DMS153 (cell line): ENCODE data around the gene TBX10.
"Not testable (repeated sequence)": the region's sequence is repeated elsewhere in the genome, so short reads cannot be mapped to it uniquely, and the experiment has no call there.

Experiments used
- DNase-seq: peaks from one replicate; lab custom pipeline; 2025; lab: John Stamatoyannopoulos, UW

The TBX10 gene

DNA sequence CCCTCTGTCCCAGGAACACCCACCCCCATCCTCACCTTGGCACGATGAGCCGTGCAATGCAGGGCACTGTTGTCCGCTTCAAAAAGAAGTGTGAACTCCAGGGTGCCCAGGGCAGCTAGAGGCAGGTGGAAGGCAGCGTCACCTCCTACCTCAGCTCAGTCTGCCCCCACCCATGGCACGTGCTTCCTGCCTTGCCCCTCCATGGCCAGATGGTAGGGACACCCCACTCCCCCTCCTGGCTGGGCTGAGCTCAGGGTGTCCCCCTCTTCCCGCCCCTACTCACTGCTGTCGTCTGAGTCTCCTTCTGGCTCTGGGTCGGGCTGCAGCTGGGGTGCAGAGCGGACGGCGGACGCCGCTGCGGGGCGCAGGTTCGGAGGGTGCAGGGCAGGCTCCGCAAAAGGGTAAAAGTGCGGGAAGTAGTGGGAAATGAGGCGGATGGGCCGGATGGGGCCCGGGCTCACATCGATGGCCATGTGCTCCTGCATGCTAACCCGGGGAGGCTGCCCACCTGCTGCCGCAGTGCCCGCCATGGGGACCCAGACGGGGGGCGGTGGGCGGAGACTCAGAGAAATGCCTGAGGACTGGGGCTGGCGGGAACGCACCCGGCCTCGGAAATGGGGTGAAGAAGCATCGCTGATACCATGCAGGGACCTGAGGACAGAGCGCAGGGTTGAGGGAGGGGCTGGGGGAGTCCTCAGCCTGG lies 23.7 kb downstream of the TBX10 start:
- DNase-seq: no peak

DNA sequence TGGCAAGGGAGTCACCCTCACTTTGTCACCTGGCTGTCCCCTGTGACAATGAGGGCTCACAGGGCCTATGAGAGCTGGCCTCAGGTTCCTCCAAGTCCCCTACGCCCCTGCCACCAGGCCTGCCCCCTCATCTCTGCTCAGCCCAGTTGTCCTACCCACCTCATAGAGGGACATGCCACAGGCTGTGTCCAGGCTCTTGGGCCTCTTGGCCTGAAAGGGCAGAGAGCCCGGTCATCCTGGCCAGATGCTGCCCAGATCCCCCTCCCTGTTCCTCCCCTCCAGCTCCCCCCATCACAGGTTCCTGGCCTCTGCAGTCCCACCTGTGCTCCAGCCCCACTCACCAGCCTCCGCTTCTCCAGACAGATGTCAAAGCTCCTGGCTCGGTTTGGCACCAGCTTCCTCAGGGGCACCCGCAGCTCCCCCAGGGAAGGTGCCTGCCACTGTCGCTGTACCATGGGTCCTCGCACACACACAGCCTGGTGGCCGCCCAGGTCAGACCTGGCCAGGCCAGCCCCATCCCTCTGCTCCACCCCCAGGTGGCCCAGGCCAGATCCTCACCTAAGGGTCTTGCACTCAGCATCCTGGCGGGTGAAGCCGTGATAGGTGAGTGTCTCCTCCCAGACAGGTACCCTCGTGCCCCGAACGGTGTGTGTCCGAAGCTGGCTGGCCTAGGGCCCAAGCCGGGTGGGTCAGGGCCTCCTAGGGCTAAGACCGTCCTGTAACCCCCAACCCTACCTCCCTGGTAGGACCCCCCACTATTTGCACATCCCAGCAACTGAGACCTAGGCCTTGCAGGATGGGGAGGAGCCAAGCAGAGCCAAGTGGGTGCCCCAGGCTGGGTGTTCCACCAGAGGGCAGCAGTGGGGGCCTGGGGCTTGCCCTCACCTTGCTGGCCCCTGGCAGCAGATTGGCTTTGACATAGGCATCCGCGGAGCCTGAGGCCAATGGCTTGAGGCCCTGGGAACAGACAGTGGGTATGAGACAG lies 24.5 kb downstream of the TBX10 start:
- DNase-seq: peak; percentile 60

- DNase-seq: no peak
Observed at GRCh38 chr11:67613960-67614715, 25.4 kb downstream of the TBX10 start.

GRCh38 chr11:67613313-67613959 lies 26.1 kb downstream of the TBX10 start:
- DNase-seq: no peak

DNA sequence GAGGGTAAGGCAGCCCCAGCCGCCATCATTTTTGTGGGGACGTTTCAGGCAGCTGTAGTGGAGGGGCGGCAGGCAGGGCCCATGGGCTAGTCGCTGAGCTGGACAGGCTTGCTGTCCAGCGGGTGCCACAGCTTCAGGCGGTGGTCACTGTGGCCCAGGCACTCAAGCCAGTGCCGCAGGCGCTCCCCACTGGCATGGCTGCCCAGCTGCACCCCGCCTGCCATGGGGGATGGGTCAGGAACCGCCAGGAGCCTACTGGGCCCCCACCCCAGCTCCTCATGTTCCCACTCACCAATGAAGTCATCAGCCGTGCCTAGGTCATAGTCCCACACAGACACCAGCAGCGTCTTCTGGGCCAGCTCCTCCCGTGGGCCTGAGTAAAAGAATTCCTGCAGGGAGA lies 26.8 kb downstream of the TBX10 start:
- DNase-seq: no peak

DNA sequence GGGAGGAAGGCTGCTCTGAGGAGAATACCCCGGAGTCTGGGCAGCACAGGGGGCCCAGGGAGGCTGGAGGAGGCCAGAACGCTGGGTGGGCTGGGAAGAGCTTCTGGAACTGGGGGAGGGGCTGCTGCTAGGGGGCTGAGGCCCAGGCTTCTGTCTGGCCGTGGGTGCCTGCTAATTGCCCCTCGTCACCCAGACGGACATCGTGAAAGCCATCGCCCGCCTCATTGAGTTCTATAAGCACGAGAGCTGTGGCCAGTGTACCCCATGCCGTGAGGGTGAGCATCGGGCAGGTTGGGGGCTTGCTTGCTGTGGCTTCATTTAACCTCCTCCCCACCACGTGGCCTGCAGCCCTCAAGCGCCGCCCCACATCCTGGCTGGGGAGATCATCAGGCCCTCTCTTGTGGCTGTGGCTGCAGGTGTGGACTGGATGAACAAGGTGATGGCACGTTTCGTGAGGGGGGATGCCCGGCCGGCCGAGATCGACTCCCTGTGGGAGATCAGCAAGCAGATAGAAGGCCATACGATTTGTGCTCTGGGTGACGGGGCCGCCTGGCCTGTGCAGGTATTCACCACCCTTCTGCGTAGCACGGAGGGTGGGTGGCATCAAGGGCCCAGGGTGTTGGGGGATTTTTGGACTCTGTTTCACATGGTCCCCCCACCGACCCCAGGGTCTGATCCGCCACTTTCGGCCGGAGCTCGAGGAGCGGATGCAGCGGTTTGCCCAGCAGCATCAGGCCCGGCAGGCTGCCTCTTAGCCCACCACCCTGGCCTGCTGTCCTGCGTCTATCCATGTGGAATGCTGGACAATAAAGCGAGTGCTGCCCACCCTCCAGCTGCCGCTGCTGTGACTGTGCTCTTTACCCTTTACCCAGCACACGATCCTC lies 27.6 kb downstream of the TBX10 start:
- DNase-seq: no peak

GRCh38 chr11:67611165-67611564 lies 28.4 kb downstream of the TBX10 start:
- no peak for DNase-seq

GRCh38 chr11:67610302-67610868 lies 29.2 kb downstream of the TBX10 start:
- no peak for DNase-seq

DNA sequence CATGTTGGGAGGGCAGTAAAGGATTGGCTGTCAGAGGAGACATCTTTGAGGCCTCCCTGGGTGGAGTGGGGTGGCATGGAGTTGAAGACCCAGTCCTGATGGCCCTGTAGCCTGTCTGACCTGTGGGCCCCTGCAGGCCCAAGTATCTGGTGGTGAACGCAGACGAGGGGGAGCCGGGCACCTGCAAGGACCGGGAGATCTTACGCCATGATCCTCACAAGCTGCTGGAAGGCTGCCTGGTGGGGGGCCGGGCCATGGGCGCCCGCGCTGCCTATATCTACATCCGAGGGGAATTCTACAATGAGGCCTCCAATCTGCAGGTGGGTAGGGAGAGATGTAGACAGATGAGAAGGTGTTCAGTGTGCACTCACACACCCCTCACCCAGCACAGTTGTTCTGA lies 30.2 kb downstream of the TBX10 start:
- DNase-seq: no peak

DNA sequence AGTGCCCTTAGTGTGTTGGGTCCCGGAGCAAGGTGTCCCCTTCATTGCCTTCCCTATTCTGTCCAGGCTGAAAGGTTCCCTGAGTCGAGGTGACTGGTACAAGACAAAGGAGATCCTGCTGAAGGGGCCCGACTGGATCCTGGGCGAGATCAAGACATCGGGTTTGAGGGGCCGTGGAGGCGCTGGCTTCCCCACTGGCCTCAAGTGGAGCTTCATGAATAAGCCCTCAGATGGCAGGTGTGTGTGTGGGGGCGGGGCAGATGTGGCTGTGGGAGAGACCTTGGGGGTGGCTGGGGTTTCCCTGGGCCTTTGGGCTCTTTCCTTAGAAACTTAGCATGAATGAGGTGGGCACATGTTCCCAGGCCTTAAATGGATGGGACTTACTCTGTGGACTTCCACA lies 31.1 kb downstream of the TBX10 start:
- DNase-seq: no peak

- DNase-seq: no peak
Observed at GRCh38 chr11:67607507-67607906, 32.1 kb downstream of the TBX10 start.

DNA sequence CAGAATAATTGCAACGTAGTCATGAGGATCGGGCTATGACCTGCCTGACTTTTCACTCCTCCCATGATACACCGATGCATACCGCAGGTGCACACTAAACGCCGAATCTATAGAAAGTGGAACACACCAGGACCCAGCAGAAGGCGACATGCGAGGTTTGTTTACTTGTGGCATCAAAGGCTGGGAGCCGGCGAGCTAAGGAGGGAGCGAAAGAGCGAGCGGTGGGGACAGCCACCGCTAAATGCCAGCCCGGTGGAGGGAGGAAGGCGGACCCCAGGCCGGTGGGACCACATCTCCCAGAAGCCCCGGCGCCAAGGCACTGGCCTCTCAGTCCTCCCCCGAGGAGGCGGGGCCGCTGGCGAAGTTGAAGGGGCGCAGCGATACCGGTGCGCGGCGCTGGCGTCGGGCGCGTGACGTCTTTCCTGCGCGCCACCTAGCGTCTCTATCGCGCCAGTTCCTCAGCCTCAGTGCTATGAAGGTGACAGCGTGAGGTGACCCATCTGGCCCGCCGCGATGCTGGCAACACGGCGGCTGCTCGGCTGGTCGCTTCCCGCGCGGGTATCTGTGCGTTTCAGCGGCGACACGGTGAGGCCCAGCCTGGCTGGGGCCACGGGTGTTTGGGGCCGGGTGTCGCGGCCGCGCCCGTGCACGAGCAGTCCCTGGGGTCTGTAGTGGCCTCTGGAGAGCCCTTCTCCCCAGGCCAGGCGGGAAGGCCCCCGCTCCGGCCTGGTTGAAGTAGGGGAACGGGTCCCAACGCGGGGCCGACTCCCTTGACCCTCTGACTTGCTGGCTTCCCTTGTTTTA lies 32.9 kb downstream of the TBX10 start, which contains the start of gene NDUFV1:
TSS of gene NDUFV1 (plus strand) at position 445 of the 804 bp plus-strand sequence. CDS start at position 514, 69 bp downstream.
- peak; percentile 89 for DNase-seq

GRCh38 chr11:67606093-67606491 lies 33.5 kb downstream of the TBX10 start:
- DNase-seq: no peak

DNA sequence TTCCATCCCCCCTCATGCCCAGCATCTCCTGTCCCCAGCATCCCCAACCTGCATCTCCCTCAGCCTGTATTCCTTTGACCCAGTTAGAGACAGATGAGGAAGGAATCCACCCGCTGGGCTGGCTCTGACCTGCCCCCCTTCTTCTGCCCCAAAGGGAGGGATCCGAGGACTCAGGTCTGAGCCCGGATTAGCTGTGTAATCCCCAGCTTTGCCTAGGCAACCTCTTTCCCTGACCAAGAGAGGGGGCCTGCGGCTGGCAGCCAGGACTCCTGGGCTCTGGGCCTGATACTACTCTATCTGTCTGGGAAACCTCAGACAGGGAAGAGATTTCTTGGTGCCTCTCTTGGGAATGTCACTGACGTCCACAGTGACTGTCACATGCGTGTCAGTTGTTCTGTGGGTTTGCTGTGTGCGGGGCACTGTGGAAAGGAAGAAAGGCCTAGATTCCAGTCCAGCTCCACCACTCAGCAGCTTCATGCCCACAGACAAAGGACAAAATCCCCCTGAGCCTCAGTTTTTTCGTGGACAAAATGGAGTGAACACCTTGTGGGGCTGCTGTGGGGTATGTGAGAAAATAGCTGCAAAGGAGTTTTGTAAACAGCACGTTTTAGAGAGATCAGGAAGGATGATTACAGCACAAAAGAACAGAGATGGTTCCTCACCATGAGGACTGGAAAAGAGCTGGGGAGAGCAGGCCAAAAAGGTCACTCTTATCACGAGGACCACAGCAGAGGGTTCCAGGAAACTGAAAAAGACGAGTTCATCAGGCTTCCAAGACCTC lies 34.1 kb downstream of the TBX10 start:
- DNase-seq: no peak

DNA sequence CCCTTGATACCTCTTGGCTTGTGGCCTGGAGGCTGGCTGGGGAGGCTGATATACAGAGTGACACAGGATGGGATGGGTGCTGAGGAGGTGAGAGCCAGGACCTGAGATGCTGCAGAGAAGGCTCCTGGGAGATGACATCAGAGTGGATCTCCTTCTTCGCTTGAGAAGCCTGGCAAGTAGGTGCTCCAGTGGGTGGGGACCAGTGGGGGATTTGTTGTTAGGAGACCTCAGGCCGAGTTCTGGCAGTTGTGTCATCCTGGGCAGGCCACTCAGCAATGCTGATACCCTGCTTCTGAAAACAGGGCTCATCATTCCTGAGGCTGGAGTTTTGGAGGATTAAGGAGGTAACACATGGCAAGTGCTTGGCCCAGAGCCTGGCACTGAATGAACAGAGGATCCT lies 34.7 kb downstream of the TBX10 start:
- DNase-seq: no peak

- DNase-seq: not testable (repeated sequence)
Observed at GRCh38 chr11:67604119-67604518, 35.4 kb downstream of the TBX10 start.

DNA sequence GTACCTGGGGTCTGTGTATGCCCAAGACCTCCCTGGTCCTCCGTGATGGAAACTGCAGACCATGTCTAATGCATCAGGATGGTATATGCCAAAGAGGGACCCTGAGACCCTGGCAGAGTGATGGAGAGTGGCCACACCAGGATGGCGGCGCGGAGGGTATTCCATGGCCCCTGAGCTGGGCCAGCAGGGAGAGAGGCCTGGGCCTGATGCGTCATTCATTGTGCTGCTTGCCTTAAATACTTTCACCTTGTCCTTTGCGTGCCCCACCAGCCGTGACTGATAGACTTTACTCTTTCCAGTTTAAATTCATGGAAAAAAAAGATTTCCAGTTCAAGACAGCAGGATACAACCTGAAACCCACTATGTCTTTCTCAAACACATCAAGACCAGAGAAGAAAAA lies 38.5 kb downstream of the TBX10 start:
- no peak for DNase-seq

- DNase-seq: no peak
Observed at GRCh38 chr11:67600324-67601029, 39.1 kb downstream of the TBX10 start.
